Subcutaneous adipose tissue (tissue), 4 donors: Measurements from ENCODE around the gene CFAP100. TPM values are rescaled to one million over a fixed set of nuclear protein-coding genes. Genes with fewer than 3 reads are reported as not detected.

Source experiments
- CTCF ChIP-seq: fragments of 450-650 bp; IDR thresholded peaks from one replicate; pipeline ENCODE4 v1.5.1; 2016; ENCODE audit warnings: low read depth, mild to moderate bottlenecking, control low read depth, antibody characterized with exemption, moderate library complexity
- total RNA-seq, 4 donors: library from RNA; depleted of rRNA; stranded (reverse); fragments of >200 nt; gene quantifications; one replicate each; pipeline ENCODE4 v1.1.0, GENCODE V29; 2016

Gene CFAP100
- total RNA-seq, 4 donors from 2014 or later = not detected

GRCh38 chr3:126475413-126476114, 80.9 kb downstream of the CFAP100 start, which contains the start of gene ZXDC:
Gene ZXDC (minus strand): TSS chr3:126475891. CDS start chr3:126475865, 26 bp downstream.
- no peak for TF ChIP-seq CTCF

GRCh38 chr3:126476166-126477060, 81.7 kb downstream of the CFAP100 start:
- TF ChIP-seq CTCF = no peak

- TF ChIP-seq CTCF = no peak
These were observed 82.3 kb downstream of the CFAP100 start for GRCh38 chr3:126477061-126477380.

- no peak for TF ChIP-seq CTCF
These were observed 84.0 kb downstream of the CFAP100 start for GRCh38 chr3:126478581-126479310.

GRCh38 chr3:126479642-126480041, 84.9 kb downstream of the CFAP100 start:
- no peak for TF ChIP-seq CTCF

- TF ChIP-seq CTCF = no peak
These were observed 85.5 kb downstream of the CFAP100 start for GRCh38 chr3:126480206-126480605.

- TF ChIP-seq CTCF = no peak
These were observed 86.2 kb downstream of the CFAP100 start for GRCh38 chr3:126480861-126481260.
